Thoracic aorta (tissue), 2 donors: ENCODE measurements around the gene PTPRF. TPM values are rescaled to one million over a fixed set of nuclear protein-coding genes. Genes with fewer than 3 reads are reported as not detected.

Experiments
- ATAC-seq: fragments of 150-250 bp; one replicate; pipeline ENCODE4 v1.8.0; 2017; ENCODE audit warnings: low read depth; ENCODE audit not compliant: insufficient number of reproducible peaks, low FRiP score
- DNase-seq: peaks from one replicate; pipeline ENCODE4 v3.0.0-alpha.2; 2020; ENCODE audit warnings: low spot score
- H3K27ac ChIP-seq, 2 donors: fragments of 200-600 bp; sonication (generic); 1 replicate in 1 of 2; 2 replicates in 1 of 2; pipeline ENCODE4 v1.5.1; 2016; ENCODE audit warnings: mild to moderate bottlenecking in 2 of 2, moderate library complexity in 2 of 2
- H3K27me3 ChIP-seq: fragments of 200-600 bp; sonication (generic); replicated peaks from 2 replicates; pipeline ENCODE4 v1.6.0; 2016; ENCODE audit warnings: mild to moderate bottlenecking; ENCODE audit not compliant: insufficient read depth
- H3K36me3 ChIP-seq: fragments of 200-600 bp; sonication (generic); one replicate; pipeline ENCODE4 v1.5.1; 2016
- H3K4me1 ChIP-seq, 2 donors: fragments of 200-600 bp; sonication (generic); 1 replicate in 1 of 2; 2 replicates in 1 of 2; pipeline versions ENCODE4 v1.5.1 to v1.6.0; 2016; ENCODE audit warnings: low read depth in 2 of 2, mild to moderate bottlenecking in 1 of 2; ENCODE audit not compliant: control insufficient read depth in 1 of 2
- H3K4me3 ChIP-seq: fragments of 200-600 bp; sonication (generic); 2 replicates; pipeline ENCODE4 v1.5.1; 2016; ENCODE audit warnings: mild to moderate bottlenecking
- H3K9me3 ChIP-seq: fragments of 200-600 bp; sonication (generic); 2 replicates; pipeline ENCODE4 v1.5.1; 2016
- CTCF ChIP-seq: fragments of 200-600 bp; sonication (generic); IDR thresholded peaks from one replicate; pipeline ENCODE4 v1.5.1; 2019; ENCODE audit warnings: antibody characterized with exemption
- total RNA-seq, 2 donors: library from RNA; depleted of rRNA; stranded (reverse); fragments of >200 nt; gene quantifications; one replicate each; pipeline versions ENCODE4 v1.1.0 to v1.2.3, GENCODE V29; 2016

PTPRF gene
- 10 to 100 TPM; 43.9 to 55.1 TPM for total RNA-seq

- Histone ChIP-seq H3K4me1 (peaks cover 7 to 32% of the 10 kb centered on the region in 2 donors), H3K9me3 (no peaks in the 10 kb centered on the region), H3K36me3 (no peaks in the 10 kb centered on the region), H3K27ac (peak within 1 kb of the TSS; percentile 55 to 64), H3K4me3 (peak within 1 kb of the TSS; percentile 87), H3K27me3 (no peaks in the 10 kb centered on the region)
- DNase-seq: no peak
- no peak for ATAC-seq
- TF ChIP-seq CTCF: no peak
Measured at GRCh38 chr1:43530483-43531106, at the start of gene PTPRF. Gene PTPRF, plus strand, starts transcription at chr1:43530883. Its CDS starts 14,193 bp downstream, at chr1:43545076.

- no peak overlapping the region for H3K27ac ChIP-seq
- no peak overlapping the region for H3K4me3 ChIP-seq
- H3K36me3 ChIP-seq: no peaks in the 10 kb centered on the region
- no peaks in the 10 kb centered on the region for H3K9me3 ChIP-seq
- no peaks in the 10 kb centered on the region for H3K27me3 ChIP-seq
- TF ChIP-seq CTCF: no peak
- no peaks in the 10 kb centered on the region for H3K4me1 ChIP-seq
- ATAC-seq (no peak), DNase-seq (no peak)
Measured at GRCh38 chr1:43481491-43481890, 49.2 kb upstream of the PTPRF start.

- no peaks in the 10 kb centered on the region for H3K36me3 ChIP-seq
- H3K27me3 ChIP-seq: no peaks in the 10 kb centered on the region
- H3K9me3 ChIP-seq: no peaks in the 10 kb centered on the region
- H3K4me1 ChIP-seq: no peaks in the 10 kb centered on the region
- no peak overlapping the region for H3K4me3 ChIP-seq
- no peak for TF ChIP-seq CTCF
- ATAC-seq (no peak), DNase-seq (no peak)
- no peak overlapping the region for H3K27ac ChIP-seq
Measured at GRCh38 chr1:43482215-43482614, 48.5 kb upstream of the PTPRF start.

GRCh38 chr1:43484367-43484766 lies 46.3 kb upstream of the PTPRF start:
- TF ChIP-seq CTCF: no peak
- DNase-seq: no peak

GRCh38 chr1:43488165-43488564 lies 42.5 kb upstream of the PTPRF start:
- TF ChIP-seq CTCF: no peak
- Histone ChIP-seq H3K27ac (no peak overlapping the region), H3K36me3 (no peaks in the 10 kb centered on the region), H3K4me3 (no peak overlapping the region), H3K27me3 (no peaks in the 10 kb centered on the region), H3K9me3 (peaks cover 12% of the 10 kb centered on the region), H3K4me1 (no peaks in the 10 kb centered on the region)
- ATAC-seq: no peak
- DNase-seq: no peak

More at GRCh38 chr1:43484367-43484766, 46.3 kb upstream of the PTPRF start:
- Histone ChIP-seq H3K4me1 (no peaks in the 10 kb centered on the region), H3K27me3 (no peaks in the 10 kb centered on the region), H3K27ac (no peak overlapping the region), H3K4me3 (no peak overlapping the region), H3K36me3 (no peaks in the 10 kb centered on the region), H3K9me3 (peaks cover 8% of the 10 kb centered on the region)
- no peak for ATAC-seq
